B cell (primary cell): ENCODE measurements around the gene GAREM1.

Source experiments
- EZH2 ChIP-seq: IDR thresholded peaks from 2 replicates; pipeline ENCODE4 v1.6.1; 2012; ENCODE audit warnings: borderline replicate concordance, low read depth, mild to moderate bottlenecking, moderate library complexity, low read length; ENCODE audit not compliant: insufficient read depth, poor library complexity, severe bottlenecking
- TF ChIP-seq, protein P1 (sequence below): fragments of 200-600 bp; IDR thresholded peaks from one replicate; pipeline ENCODE4 v1.8.0; 2022; ENCODE audit warnings: antibody characterized with exemption, mild to moderate bottlenecking

GRCh38 chr18:32378705-32379104 lies 92.0 kb downstream of the GAREM1 start:
- TF ChIP-seq, protein P1, sequence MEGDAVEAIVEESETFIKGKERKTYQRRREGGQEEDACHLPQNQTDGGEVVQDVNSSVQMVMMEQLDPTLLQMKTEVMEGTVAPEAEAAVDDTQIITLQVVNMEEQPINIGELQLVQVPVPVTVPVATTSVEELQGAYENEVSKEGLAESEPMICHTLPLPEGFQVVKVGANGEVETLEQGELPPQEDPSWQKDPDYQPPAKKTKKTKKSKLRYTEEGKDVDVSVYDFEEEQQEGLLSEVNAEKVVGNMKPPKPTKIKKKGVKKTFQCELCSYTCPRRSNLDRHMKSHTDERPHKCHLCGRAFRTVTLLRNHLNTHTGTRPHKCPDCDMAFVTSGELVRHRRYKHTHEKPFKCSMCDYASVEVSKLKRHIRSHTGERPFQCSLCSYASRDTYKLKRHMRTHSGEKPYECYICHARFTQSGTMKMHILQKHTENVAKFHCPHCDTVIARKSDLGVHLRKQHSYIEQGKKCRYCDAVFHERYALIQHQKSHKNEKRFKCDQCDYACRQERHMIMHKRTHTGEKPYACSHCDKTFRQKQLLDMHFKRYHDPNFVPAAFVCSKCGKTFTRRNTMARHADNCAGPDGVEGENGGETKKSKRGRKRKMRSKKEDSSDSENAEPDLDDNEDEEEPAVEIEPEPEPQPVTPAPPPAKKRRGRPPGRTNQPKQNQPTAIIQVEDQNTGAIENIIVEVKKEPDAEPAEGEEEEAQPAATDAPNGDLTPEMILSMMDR, result no peak
- TF ChIP-seq EZH2, result no peak
